ENCODE data around the gene PLIN3.

Gene PLIN3

DNA sequence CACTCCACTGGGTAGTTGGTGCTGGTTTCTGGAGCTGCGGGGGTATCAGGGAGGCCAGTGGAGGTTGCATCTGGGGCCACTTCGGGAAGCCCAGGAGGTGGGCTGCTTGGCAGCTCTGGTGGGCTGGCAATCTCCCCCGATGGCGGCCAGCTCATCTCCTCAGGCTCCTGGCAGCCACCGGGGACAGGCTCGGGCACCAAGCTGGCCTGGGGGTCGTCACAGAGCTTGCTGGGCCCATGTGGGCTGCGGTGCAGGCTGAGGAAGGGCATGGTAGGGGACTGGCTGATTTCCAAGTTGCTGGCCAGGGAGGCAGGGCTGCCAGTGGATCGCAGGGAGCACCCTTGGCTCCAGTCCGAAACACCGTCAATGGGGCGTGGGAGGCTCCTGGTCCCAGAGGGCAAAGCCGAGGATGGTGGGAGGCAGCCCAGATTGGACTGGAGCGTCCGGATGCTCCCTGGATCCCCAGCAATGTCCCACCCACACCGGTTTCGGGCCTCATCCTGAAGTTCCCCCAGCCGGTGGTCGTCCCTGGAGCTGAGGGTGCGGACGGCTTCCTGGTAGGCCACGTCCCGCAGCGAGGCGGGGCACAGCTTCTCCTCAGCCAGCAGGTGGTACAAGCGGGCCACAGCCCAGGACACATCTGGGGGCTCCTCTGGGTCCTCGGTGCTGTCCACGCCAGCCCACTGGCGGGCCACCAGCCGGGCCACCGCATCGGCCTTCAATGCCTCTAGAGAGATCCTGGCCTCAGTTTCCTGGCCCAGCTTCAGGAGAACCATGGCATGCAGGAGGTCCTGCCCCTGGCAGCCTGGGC, 49.8 kb downstream of the PLIN3 start:
- TF ChIP-seq, protein P1, sequence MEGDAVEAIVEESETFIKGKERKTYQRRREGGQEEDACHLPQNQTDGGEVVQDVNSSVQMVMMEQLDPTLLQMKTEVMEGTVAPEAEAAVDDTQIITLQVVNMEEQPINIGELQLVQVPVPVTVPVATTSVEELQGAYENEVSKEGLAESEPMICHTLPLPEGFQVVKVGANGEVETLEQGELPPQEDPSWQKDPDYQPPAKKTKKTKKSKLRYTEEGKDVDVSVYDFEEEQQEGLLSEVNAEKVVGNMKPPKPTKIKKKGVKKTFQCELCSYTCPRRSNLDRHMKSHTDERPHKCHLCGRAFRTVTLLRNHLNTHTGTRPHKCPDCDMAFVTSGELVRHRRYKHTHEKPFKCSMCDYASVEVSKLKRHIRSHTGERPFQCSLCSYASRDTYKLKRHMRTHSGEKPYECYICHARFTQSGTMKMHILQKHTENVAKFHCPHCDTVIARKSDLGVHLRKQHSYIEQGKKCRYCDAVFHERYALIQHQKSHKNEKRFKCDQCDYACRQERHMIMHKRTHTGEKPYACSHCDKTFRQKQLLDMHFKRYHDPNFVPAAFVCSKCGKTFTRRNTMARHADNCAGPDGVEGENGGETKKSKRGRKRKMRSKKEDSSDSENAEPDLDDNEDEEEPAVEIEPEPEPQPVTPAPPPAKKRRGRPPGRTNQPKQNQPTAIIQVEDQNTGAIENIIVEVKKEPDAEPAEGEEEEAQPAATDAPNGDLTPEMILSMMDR (IDR thresholded peaks at IDR 0.05; ENCODE audit: insufficient read depth, low read length, missing control alignments), result no peak
- no peak overlapping the region for H3K4me3 ChIP-seq (ENCODE audit: low read depth, low read length)
- DNase-seq (ENCODE audit: low read depth, low spot score), result no peak
- CTCF ChIA-PET, result interaction anchor here (1.1 to 1.4 kb wide), 2 partner anchors 11 to 94 kb away, joined by 3 to 5 read pairs; no protein-coding TSS in a partner anchor
- POLR2A ChIA-PET, result interaction anchor here (0.6 to 1.0 kb wide), 2 partner anchors 94 to 222 kb away, joined by 3 to 4 read pairs; no protein-coding TSS in a partner anchor

DNA sequence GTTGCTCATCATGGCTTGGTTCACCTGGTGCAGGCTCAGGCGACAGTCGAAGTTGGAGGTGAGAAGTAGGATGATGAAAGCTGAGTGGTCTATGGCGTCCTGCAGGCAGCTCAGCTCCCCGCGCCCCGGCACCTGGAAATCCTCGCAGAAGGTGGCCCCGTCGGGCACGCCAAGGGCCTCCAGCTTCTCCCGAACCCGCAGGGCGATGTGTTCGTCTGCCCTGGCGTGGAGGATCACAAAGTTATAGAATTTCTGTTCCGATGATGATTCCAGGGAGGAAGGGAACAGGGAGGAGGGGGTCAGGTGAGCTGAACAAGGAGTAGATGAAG, 50.6 kb downstream of the PLIN3 start:
- ChIA-PET POLR2A (no interaction called here), CTCF (interaction anchor here (1.2 to 1.4 kb wide), 2 partner anchors 35 to 214 kb away, joined by 4 read pairs; no protein-coding TSS in a partner anchor)
- TF ChIP-seq, protein P1 (IDR thresholded peaks at IDR 0.05; ENCODE audit: insufficient read depth, low read length, missing control alignments), result no peak
- no peak for DNase-seq (ENCODE audit: low read depth, low spot score)
- H3K4me3 ChIP-seq (ENCODE audit: low read depth, low read length), result no peak overlapping the region

DNA sequence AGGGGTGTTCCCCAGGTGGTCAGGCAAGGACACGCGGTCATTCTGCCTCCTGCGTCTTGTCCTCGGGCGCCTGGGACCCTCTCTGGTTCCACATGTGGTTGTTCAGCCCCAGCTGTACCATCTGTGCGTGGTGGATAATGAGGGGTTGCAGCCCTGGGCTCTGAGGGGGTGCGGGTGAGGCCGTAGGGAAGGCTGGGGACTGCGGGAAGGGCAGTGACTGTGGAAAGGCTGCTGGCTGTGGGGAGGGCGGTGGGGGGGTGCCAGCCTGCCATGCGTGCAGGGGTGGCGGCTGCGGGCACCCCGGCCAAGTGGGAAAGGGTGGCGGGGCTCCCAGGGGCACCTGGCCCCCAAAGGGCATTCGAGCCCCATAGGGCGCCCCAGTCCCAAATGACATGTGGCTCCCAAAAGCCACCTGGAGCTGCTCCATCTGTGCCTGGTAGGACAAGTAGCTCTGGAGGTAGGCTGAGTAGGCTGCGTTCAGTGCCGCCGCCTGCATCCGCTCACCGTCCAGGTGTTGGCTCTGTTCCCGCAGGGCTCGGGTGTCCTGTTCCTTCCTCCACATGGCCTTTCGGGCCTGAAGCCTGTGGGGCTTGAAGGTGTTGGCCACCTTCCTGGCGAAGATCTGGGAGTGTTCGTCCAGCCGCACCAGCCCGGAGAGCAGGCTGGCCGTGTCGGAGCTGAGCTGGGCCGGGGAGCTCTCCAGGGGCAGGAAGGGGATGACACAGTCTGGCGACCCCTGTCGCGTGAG, 51.1 kb downstream of the PLIN3 start:
- CTCF ChIA-PET, result interaction anchor here (1.2 to 1.4 kb wide), 2 partner anchors 35 to 214 kb away, joined by 4 read pairs; no protein-coding TSS in a partner anchor
- H3K4me3 ChIP-seq (ENCODE audit: low read depth, low read length), result no peak overlapping the region
- TF ChIP-seq, protein P1 (IDR thresholded peaks at IDR 0.05; ENCODE audit: insufficient read depth, low read length, missing control alignments), result no peak
- POLR2A ChIA-PET, result no interaction called here
- no peak for DNase-seq (ENCODE audit: low read depth, low spot score)

DNA sequence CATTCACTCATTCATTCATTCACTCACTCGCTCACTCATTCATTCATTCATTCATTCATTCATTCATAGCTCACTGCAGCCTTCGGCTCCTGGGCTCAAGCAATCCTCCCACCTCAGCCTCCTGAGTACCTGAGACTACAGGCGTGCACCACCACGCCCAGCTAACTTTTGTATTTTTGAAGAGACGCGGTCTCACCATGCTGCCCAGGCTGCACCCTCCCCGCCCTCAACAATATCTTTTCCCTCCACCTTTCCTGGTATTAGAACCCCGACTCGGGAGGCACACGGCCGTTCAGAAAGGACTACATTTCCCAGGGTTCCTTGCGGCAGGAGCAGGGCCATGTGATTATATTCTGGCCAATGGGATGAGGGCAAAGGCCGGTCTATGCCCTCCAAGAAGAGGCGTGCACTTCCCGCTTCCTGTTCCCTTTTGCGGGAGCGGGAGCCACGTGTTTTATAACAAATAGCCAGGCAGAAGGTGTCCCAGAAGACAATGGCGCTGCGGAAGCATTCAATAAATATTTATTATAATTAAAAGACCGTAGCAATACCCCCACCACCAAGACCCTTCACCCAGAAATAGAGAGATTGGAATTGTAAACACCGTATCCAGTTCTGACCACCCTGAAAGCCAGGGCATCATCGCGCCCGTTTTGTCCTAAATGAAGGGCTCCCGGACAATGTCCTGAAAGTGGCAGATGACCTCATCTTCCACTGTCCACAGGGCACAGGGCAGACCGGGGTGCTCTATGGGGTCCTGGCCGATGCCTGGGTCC, 51.9 kb downstream of the PLIN3 start:
- POLR2A ChIA-PET, result no interaction called here
- H3K4me3 ChIP-seq (ENCODE audit: low read depth, low read length), result no peak overlapping the region
- CTCF ChIA-PET, result interaction anchor here (1.2 to 1.4 kb wide), 3 partner anchors 36 to 221 kb away, joined by 3 to 4 read pairs (median 4); no protein-coding TSS in a partner anchor
- no peak for DNase-seq (ENCODE audit: low read depth, low spot score)
- TF ChIP-seq, protein P1 (IDR thresholded peaks at IDR 0.05; ENCODE audit: insufficient read depth, low read length, missing control alignments), result no peak

DNA sequence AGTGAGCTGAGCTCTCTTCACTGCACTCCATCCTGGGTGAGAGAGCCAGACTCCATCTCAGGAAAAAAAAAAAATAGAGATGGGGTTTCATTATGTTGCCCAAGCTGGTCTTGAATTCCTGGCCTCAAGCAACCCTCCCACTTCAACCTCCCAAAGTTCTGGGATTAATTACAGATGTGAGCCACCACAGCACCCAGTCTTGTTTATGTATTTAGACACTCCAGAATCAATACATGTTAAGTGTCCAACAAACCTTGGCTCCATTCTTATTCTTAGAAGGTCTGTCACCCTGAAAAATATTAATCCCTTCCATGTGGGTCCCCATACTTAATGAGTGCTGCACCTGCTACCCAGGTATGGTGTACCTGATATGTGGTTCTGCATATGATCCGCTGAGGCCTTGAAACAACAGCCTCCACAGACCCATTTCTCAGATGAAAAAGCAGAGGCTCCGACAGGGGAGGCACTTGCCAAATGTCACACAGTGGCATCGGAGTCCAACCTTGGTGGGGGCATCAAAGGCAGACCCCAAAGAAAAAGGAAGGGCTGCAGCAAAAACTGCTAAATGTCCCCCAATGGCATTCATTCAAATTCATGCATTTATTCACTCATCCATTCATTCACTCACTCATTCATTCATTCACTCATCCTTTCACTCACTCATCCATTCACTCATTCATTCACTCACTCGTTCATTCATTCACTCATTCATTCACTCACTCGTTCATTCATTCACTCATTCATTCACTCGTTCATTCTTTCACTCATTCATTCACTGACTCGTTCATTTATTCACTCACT, 52.6 kb downstream of the PLIN3 start:
- DNase-seq (ENCODE audit: low read depth, low spot score), result no peak
- TF ChIP-seq, protein P1 (IDR thresholded peaks at IDR 0.05; ENCODE audit: insufficient read depth, low read length, missing control alignments), result no peak
- ChIA-PET POLR2A (interaction anchor here (0.9 kb wide), 1 partner anchor 24 kb away, joined by 3 read pairs; no protein-coding TSS in a partner anchor), CTCF (interaction anchor here (1.4 to 12.9 kb wide), 2 partner anchors 36 to 222 kb away, joined by 3 to 336 read pairs; no protein-coding TSS in a partner anchor)
- no peak overlapping the region for H3K4me3 ChIP-seq (ENCODE audit: low read depth, low read length)

Data from AG04449 (cell line).